GM18951 (cell line): ENCODE data around the gene NEK8.
A peak's percentile ranks its signal among the peaks of the same experiment; 100 is the strongest.

Experiments
- POLR2A ChIP-seq: IDR thresholded peaks from 4 replicates; pipeline ENCODE4 v1.6.1; 2011; ENCODE audit warnings: mild to moderate bottlenecking; ENCODE audit not compliant: insufficient read length, insufficient read depth; ENCODE audit errors: extremely low read depth
- in situ Hi-C: fragments of 300-500 bp; cut with MboI; formaldehyde crosslinking; loops from one replicate; pipeline ENCODE4 v1.12.0; 2022; ENCODE audit warnings: low sequenced_read_pairs, mixed read lengths, inconsistent platforms; ENCODE audit not compliant: unreplicated experiment

NEK8 gene

GRCh38 chr17:28703552-28704218, 24.9 kb upstream of the NEK8 start:
- TF ChIP-seq POLR2A = no peak
- in situ Hi-C loops = no loop called here

GRCh38 chr17:28704219-28704858, 24.2 kb upstream of the NEK8 start:
- no peak for TF ChIP-seq POLR2A
- in situ Hi-C loops = no loop called here

- no peak for TF ChIP-seq POLR2A
- in situ Hi-C loops = no loop called here
Observed at GRCh38 chr17:28705074-28705659, 23.4 kb upstream of the NEK8 start.

- in situ Hi-C loops = no loop called here
- no peak for TF ChIP-seq POLR2A
Observed at GRCh38 chr17:28705728-28706334, 22.8 kb upstream of the NEK8 start.

GRCh38 chr17:28706471-28707338, 21.9 kb upstream of the NEK8 start:
- no peak for TF ChIP-seq POLR2A
- in situ Hi-C loops = no loop called here

- TF ChIP-seq POLR2A = no peak
- in situ Hi-C loops = no loop called here
Observed at GRCh38 chr17:28707339-28707720, 21.3 kb upstream of the NEK8 start.

GRCh38 chr17:28710861-28711722, 17.5 kb upstream of the NEK8 start:
- in situ Hi-C loops = no loop called here
- TF ChIP-seq POLR2A = peak; percentile 78

GRCh38 chr17:28711723-28712031, 16.9 kb upstream of the NEK8 start, which contains the start of gene PROCA1:
Gene PROCA1, minus strand, starts transcription at chr17:28711888. Its CDS starts 228 bp downstream, at chr17:28711660.
- in situ Hi-C loops = no loop called here
- TF ChIP-seq POLR2A = no peak

GRCh38 chr17:28712032-28712704, 16.4 kb upstream of the NEK8 start:
- TF ChIP-seq POLR2A = no peak
- in situ Hi-C loops = no loop called here

GRCh38 chr17:28712705-28713415, 15.7 kb upstream of the NEK8 start:
- in situ Hi-C loops = no loop called here
- TF ChIP-seq POLR2A = no peak

GRCh38 chr17:28714281-28714680, 14.3 kb upstream of the NEK8 start:
- in situ Hi-C loops = no loop called here
- TF ChIP-seq POLR2A = no peak

GRCh38 chr17:28715217-28715616, 13.4 kb upstream of the NEK8 start:
- in situ Hi-C loops = no loop called here
- no peak for TF ChIP-seq POLR2A
